Measurements from ENCODE around the gene HGS.

DNA sequence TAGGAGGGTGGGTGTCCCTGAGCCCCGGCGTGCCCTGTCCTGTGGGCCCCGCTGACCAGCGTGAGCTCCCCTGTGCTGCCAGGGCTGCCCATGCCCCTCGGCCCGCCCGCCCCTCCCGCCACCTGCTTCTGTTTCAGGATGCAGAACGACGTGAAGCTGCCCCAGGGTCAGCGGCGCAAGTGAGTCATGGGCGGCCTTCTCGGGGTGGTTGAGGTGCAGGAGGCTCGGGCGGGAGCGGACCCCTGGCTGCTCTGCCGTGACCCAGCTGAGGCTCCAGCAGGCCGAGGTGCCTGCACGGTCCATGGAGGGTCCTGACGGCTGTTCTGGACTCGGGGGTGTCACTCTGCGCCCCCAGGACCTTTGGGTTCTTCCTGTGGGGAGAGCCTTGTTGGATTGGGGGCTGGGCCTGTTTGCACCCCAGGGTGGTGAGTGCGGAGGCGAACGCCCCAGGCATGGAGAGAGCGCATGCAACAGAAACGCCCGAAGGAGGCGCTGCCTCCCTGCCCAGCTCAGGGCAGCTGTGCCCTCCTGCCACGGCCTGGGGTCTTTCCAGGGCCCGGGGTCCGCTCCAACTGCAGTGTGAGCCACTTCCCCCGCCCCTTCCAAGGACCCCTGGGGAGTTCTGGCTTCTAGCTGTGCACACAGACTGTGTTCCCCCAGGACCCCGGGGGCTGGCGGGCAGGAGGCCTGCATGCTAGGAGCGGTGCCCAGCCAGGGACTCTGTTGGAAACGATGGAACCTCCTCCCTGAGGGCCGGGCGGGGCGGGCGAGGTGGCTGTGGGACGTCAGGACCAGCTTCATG lies 32.3 kb downstream of the HGS start:
- TF ChIP-seq CTCF (IDR thresholded peaks at IDR 0.05) (no peak), POLR2AphosphoS5 (IDR thresholded peaks at IDR 0.05) (no peak)
